DMS153 treated with DMSO at 0.1 percent for 48 hours (cell line): ENCODE results near the gene LRRN4.
"Not testable (repeated sequence)": the region's sequence is repeated elsewhere in the genome, so short reads cannot be mapped to it uniquely, and the experiment has no call there.

Source experiments
- DNase-seq: peaks from one replicate; lab custom pipeline; 2025; ENCODE audit not compliant: unreplicated experiment; lab: John Stamatoyannopoulos, UW

Gene LRRN4

GRCh38 chr20:6034134-6034969 is 19.5 kb downstream of the LRRN4 start:
- DNase-seq = no peak

DNA sequence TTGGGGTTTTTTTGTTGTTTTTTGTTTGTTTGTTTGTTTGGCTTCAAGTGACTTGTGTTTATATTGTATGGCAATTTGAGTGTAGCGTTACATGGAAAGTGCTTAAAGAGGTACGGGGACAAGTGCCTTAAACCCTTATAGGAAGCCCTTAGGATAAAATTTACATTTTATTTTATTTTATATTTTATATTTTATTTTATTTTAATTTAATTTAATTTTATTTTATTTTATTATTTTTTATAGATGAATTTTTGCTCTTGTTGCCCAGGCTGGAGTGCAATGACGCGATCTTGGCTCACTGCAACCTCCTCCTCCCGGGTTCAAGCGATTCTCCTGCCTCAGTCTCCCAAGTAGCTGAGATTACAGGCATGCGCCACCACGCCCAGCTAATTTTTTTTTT is 21.0 kb downstream of the LRRN4 start:
- DNase-seq = not testable (repeated sequence)

DNA sequence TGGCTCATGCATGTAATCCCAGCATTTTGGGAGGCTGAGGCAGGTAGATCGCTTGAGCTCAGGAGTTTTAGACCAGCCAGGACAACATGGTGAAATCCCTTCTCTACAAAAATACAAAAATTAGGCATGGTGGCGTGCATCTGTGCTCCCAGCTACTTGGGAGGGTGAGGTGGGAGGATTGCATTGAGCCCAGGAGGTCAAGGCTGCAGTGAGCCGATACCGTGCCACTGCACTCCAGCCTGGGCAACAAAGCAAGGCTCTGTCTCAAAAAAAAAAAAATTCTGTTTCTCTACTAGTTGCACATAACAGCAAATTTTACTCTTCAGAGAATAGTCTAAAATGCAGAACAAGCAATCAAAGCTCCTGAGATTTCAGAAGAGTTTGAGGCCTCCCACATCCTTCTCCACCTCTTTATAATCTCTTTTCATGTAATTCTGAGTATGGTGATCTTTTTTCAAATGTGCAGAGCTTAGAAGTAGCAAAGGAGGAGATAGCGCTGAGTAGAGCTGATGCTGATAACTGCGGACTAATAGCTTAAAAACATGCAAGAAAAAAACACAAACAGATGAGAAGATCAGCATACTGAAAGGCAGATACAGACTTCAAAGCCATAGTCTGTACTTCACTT is 23.3 kb downstream of the LRRN4 start:
- DNase-seq = no peak

DNA sequence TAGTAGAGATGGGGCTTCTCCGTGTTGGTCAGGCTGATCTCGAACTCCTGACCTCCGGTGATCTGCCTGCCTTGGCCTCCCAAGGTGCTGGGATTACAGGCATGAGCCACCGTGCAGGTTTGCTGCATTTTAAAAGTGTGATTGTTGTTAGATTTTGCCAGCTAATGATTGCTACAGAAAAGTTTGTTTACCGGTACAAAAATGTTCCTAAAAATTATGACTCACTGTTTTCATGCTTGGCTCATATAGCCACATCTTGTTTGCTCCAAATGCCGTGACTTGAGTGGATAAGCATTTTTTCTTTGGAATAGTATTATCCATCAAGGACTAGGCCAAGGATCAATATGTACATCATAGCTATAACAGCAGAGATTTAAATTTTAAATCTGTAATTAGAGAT is 24.3 kb downstream of the LRRN4 start:
- DNase-seq = no peak

DNA sequence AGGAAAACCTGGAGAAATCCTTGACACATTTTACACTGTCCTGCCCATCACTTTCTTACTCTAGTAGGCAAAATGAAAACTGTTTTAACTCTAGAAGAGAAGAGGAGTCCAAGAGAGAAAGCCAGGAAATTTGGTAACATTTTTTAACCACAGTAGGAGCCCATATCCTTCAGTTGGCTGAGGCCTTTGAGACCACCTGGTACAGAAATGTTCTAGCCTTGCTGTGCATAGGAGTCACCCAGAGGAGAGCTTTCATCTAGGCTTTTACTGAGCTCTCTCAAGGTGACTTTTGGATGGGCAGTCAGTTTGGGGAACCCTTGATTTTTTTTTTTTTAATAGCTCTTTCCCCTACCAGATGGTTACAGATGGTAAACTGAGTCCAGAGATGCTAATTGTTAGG is 25.0 kb downstream of the LRRN4 start:
- no peak for DNase-seq

DNA sequence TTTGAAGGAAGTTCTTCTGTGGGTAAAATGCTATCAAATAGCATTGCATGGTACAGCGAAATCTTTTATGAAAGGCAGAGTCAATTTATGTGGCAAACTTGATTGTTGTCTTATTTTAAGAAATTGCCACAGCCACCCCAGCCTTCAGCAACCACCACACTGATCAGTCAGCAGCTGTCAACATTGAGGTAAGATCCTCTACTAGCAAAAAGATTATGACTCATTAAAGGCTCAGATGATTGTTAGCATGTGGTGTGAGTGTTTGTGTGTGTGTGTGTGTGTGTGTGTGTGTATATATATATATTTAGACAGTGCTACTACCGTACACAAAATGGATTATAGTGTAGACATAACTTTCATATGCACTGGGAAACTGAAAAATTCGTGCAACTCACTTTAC is 27.8 kb downstream of the LRRN4 start:
- DNase-seq = no peak

DNA sequence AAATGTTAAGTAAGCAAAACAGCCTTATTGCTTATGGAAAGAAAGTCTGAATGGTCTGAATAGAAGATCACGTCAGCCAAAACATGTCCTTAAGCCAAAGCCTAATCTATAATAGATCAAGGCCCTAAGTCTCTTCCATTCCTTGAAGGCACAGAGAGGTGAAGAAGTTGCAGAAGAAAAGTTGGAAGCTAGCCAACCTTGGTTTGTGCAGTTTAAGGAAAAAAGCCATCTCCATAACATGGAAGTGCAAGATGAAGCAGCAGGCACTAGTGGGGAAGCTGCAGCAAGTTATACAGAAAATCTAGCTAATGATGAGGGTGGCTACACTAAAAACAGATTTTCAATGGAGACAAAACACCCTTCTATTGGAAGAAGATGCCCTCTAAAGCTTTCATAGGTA is 29.1 kb downstream of the LRRN4 start:
- DNase-seq = no peak

- no peak for DNase-seq
Observed at GRCh38 chr20:6017880-6018279, 36.0 kb downstream of the LRRN4 start.

- no peak for DNase-seq
Observed at GRCh38 chr20:6017467-6017866, 36.4 kb downstream of the LRRN4 start.

- DNase-seq = no peak
Observed at GRCh38 chr20:6014957-6015356, 38.9 kb downstream of the LRRN4 start.

DNA sequence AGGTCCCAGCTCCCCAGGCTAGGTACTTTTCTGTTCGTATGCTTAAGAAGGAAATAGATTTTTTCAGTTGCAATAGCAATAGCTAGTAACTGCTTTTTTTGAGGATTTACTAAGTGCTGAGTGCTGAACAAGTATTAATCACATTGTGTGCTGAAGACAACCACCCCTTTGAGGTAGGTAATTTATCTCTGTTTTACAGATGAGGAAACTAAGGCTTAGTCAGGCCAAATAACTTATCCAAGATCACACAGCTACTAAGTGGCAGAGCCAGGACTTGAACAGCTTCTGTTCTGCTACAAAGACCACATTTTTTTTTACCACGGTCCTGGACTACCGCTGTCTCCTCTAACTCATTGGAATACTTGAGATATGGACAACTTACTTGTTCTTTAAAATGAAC is 39.8 kb downstream of the LRRN4 start:
- DNase-seq = no peak

- DNase-seq = no peak
Observed at GRCh38 chr20:6012179-6012578, 41.7 kb downstream of the LRRN4 start.

- DNase-seq = no peak
Observed at GRCh38 chr20:6008254-6008653, 45.6 kb downstream of the LRRN4 start.

DNA sequence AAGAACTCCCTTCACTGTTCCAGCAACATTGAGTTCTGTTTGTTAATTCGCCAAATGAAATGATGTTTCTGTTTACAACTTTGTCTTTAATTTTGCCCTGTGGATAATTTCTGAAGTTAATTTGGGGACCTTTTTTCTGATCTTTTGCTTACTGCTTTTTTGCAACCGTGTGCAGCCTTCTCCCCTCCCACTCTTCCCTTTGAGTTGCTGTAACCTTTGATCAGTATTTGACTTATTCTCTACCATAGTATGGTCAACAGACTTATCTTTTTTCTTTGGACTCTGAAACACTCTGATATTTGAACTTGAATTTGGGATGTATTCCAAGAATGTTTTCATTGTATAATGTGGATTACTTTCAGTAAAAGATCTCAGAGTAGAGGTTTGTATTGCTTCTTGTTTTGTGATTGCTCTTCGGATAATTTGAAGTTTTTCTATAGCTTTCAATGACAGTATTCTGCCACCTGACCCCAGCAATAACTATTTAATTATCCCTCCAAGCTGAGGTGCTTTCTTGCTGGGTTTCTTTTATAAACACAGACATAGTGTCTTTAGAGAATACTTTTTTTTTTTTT is 46.2 kb downstream of the LRRN4 start:
- DNase-seq = no peak

- DNase-seq = no peak
Observed at GRCh38 chr20:6007094-6007528, 46.7 kb downstream of the LRRN4 start.

- DNase-seq = no peak
Observed at GRCh38 chr20:6006603-6006949, 47.3 kb downstream of the LRRN4 start.

DNA sequence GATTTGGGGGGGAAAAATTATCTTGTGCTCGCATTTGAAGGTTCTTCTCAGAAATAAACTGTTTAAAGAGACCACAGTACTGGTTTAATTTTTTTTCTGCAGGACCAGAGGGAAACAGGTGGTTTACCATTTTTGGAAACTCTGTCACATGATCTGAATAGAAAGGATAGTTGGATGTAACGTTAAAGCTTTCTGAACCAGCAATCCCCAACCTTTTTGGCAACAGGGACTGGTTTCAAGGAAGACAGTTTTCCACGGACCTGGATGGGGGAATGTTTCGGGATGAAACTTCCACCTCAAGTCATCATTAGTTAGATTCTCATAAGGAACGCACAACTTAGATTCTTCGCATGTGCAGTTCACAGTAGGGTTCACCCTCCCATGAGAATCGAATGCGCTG is 53.0 kb downstream of the LRRN4 start:
- no peak for DNase-seq

DNA sequence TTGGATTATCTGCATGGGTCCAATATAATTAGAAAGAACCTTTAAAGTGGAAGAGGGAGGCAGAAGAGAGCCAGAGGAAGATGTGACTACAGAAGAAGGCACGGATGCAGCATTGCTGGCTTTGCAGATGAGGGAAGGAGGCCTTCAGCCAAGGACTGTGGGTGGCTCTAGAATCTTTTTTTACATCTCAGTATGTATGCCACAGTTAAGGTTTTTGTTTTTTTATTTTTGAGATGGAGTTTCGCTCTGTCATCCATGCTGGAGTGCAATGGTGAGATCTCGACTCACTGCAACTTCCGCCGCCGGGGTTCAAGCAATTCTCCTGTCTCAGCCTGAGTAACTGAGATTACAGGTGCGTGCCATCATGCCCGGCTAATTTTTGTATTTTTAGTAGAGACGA is 54.1 kb downstream of the LRRN4 start:
- no peak for DNase-seq

DNA sequence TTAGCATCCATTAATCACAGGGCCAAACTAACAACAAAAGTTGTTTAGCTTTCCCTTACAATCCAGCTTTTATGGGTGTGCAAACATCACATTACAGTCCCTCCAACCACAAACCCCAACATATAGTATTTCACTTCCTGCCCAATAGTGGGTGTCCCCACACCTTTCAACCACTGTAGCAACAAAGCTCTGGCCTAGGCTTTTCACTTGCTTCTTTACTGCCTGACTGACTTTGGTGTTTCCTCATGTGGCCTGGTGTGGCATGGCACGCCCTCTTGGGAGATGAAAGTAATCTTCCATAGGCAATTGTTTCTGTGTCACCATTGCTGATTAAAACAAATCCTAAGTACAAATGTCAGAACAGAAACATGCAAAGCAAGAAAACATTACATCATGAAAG is 57.1 kb downstream of the LRRN4 start:
- DNase-seq = peak; percentile 91

DNA sequence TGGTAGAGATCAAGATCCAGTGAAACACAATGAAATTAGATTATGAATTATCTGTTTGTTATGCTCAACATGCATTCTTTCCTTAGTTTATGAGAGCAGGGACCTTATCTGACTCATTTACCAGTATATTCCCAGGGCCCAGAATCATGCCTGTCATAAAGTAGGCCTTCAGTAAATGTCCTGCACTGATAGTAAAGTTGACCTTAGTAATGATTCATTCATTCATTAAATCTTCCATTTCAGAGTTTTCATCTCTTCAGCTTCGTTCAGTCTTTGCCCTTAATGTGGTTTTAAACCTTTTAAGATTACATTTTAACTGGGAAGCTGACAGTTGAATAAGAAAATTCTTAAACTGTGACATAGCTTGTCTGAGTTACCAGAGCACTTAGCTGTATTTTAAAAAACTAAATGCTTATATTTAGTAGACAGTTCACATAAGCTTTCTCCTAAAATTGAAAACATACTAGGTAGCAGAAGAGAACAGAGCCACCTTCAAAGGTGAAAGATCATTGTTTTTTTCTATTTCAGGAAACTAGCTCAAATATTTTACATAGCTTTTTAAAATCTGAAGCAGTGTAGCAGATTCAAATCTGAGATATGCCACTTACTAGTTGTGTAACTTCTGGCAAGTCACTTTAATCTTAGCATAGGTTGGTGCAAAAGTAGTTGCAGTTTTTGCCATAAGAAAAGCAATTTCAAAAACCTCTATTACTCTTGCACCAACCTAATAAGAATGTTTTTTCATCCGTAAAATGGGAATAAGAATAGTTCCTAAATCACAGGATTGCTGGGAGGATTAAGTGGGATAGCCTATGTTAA is 62.0 kb downstream of the LRRN4 start:
- DNase-seq = no peak

- no peak for DNase-seq
Observed at GRCh38 chr20:5990946-5991345, 62.9 kb downstream of the LRRN4 start.
